ENCODE measurements around the gene WDFY2.
"Not testable (repeated sequence)": the region's sequence is repeated elsewhere in the genome, so short reads cannot be mapped to it uniquely, and the experiment has no call there.

The WDFY2 gene

DNA sequence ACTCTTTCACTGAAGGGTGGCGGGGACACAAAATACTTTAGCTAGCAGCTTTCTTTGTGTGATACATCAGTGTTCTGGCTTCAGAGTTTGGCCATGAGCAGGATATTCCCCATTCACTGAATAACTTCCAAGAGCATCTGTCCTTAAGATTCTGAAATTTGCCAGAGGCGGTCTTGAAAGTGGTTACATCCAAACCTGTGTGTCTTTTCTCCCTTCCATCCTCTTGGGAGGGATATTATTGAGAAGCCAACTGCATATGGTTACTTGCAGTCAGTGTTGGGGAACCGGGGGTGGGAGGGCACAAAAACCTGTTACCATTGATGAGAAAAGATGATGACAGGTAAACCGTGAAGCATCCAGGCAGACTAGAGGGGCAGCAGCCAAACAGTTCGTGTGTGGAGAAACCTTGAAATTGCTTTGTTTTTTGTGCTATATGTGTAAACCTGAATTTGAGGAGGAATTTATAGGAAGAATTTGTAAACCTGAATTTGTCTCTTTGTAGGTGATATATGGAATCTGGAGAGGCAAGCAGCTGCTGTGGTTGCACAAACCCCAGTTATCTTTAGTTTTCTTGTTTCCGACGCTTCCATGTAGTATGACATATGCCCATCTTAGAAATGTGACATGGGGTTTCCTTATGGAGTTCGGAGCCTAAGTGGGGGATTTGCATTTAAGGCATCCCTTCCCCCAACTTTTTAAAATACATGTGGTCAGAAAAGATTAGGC, 104.8 kb downstream of the WDFY2 start:
- no peak overlapping the region for H3K4me3 ChIP-seq (ENCODE audit: low read depth, low read length)
- DNase-seq (ENCODE audit: low read depth), result no peak
- TF ChIP-seq MYC (IDR thresholded peaks at IDR 0.05; ENCODE audit: low read depth, low read length) (no peak), POLR2A (IDR thresholded peaks at IDR 0.05; ENCODE audit: extremely low read depth, insufficient read length) (no peak)
- TF ChIP-seq, protein P1, sequence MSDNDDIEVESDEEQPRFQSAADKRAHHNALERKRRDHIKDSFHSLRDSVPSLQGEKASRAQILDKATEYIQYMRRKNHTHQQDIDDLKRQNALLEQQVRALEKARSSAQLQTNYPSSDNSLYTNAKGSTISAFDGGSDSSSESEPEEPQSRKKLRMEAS (IDR thresholded peaks at IDR 0.05; ENCODE audit: low read depth, low read length), result no peak
- TF ChIP-seq, protein P2, sequence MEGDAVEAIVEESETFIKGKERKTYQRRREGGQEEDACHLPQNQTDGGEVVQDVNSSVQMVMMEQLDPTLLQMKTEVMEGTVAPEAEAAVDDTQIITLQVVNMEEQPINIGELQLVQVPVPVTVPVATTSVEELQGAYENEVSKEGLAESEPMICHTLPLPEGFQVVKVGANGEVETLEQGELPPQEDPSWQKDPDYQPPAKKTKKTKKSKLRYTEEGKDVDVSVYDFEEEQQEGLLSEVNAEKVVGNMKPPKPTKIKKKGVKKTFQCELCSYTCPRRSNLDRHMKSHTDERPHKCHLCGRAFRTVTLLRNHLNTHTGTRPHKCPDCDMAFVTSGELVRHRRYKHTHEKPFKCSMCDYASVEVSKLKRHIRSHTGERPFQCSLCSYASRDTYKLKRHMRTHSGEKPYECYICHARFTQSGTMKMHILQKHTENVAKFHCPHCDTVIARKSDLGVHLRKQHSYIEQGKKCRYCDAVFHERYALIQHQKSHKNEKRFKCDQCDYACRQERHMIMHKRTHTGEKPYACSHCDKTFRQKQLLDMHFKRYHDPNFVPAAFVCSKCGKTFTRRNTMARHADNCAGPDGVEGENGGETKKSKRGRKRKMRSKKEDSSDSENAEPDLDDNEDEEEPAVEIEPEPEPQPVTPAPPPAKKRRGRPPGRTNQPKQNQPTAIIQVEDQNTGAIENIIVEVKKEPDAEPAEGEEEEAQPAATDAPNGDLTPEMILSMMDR (IDR thresholded peaks at IDR 0.05; ENCODE audit: low read depth, low read length), result no peak

DNA sequence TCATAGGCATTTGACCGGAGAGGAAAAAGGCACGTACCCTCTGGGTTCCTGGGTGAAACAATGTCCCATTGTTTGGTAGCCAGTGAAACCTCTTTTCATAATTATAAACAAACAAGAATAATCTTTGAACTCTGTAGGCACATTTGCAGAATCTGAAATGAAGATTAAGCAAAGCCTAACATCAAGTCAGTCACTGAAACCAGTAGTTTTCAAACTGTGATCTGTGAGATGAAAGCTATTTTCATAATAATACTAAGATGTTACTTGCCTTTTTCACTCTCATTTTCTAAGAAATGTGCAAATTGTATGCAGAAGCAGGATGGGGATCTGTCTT, 105.4 kb downstream of the WDFY2 start:
- no peak overlapping the region for H3K4me3 ChIP-seq (ENCODE audit: low read depth, low read length)
- TF ChIP-seq, protein P2 (IDR thresholded peaks at IDR 0.05; ENCODE audit: low read depth, low read length), result no peak
- TF ChIP-seq, protein P1 (IDR thresholded peaks at IDR 0.05; ENCODE audit: low read depth, low read length), result no peak
- TF ChIP-seq MYC (IDR thresholded peaks at IDR 0.05; ENCODE audit: low read depth, low read length) (no peak), POLR2A (IDR thresholded peaks at IDR 0.05; ENCODE audit: extremely low read depth, insufficient read length) (no peak)
- no peak for DNase-seq (ENCODE audit: low read depth)

DNA sequence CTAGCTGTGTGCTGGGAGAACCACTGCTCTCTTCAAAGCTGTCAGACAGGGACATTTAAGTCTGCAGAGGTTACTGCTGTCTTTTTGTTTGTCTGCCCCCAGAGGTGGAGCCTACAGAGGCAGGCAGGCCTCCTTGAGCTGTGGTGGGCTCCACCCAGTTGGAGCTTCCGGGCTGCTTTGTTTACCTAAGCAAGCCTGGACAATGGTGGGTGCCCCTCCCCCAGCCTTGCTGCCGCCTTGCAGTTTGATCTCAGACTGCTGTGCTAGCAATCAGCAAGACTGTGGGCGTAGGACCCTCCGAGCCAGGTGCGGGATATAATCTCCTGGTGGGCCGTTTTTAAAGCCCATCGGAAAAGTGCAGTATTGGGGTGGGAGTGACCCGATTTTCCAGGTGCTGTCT, 111.4 kb downstream of the WDFY2 start:
- DNase-seq (ENCODE audit: low read depth); H3K4me3 ChIP-seq (ENCODE audit: low read depth, low read length): not testable (repeated sequence)

DNA sequence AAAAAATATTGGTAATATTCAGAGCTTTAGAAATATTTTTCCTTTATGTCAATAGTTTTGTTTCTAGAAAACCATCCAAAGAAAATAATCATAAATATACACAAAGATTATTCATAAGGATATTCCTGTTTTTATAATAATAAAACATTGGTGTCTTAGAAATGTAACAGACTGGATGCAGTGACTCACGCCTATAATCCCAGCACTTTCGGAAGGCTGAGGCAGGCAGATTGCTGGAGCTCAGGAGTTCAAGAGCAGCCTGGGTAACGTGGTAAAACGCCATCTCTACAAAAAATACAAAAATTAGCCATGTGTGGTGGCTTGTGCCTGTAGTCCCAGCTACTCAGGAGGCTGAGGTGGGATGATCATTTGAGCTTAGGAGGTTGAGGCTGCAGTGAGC, 112.9 kb downstream of the WDFY2 start:
- no peak for DNase-seq (ENCODE audit: low read depth)
- H3K4me3 ChIP-seq (ENCODE audit: low read depth, low read length), result no peak overlapping the region
- TF ChIP-seq, protein P1 (IDR thresholded peaks at IDR 0.05; ENCODE audit: low read depth, low read length), result no peak
- TF ChIP-seq POLR2A (IDR thresholded peaks at IDR 0.05; ENCODE audit: extremely low read depth, insufficient read length) (no peak), MYC (IDR thresholded peaks at IDR 0.05; ENCODE audit: low read depth, low read length) (no peak)
- TF ChIP-seq, protein P2 (IDR thresholded peaks at IDR 0.05; ENCODE audit: low read depth, low read length), result no peak

DNA sequence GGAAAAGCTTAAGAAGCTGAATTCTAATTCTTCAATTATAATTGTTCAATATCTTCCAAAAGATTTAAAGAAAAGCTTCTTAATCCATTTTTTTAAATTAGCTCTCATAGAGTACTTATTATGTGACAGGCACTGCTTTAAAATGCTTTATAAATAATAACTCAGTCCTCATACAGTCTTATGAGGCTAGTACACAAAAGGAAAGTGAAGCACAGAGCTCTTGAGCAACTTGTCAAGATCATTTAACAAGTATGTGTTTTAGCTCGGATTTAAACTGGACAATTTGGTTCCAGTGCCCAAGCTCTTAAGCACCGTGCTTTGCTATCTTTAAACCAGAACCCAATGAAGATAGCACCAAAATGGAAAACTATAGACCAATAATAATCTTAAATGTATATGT, 113.6 kb downstream of the WDFY2 start:
- no peak overlapping the region for H3K4me3 ChIP-seq (ENCODE audit: low read depth, low read length)
- TF ChIP-seq, protein P1 (IDR thresholded peaks at IDR 0.05; ENCODE audit: low read depth, low read length), result no peak
- TF ChIP-seq POLR2A (IDR thresholded peaks at IDR 0.05; ENCODE audit: extremely low read depth, insufficient read length), result no peak
- TF ChIP-seq, protein P2 (IDR thresholded peaks at IDR 0.05; ENCODE audit: low read depth, low read length), result no peak
- DNase-seq (ENCODE audit: low read depth), result no peak

DNA sequence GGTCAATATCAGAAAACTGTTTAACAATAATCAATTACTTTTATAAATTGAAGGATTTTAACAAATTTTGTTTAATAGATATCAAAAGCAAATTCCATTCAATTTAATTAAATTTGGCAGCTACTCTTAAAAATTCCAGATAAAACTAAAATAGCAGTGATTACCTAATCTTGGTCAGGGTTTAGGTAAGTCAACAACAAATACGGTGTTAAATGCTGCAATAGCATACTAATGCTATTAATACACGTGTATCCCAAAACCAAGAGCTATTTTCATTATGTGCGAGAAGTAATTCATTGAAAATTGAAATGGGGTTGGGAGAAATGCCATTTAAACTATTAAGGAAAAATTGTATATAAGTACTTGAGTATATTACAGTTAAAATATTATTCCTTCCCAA, 114.1 kb downstream of the WDFY2 start:
- no peak overlapping the region for H3K4me3 ChIP-seq (ENCODE audit: low read depth, low read length)
- TF ChIP-seq, protein P1 (IDR thresholded peaks at IDR 0.05; ENCODE audit: low read depth, low read length), result no peak
- TF ChIP-seq MYC (IDR thresholded peaks at IDR 0.05; ENCODE audit: low read depth, low read length) (no peak), POLR2A (IDR thresholded peaks at IDR 0.05; ENCODE audit: extremely low read depth, insufficient read length) (no peak)
- TF ChIP-seq, protein P2 (IDR thresholded peaks at IDR 0.05; ENCODE audit: low read depth, low read length), result no peak
- DNase-seq (ENCODE audit: low read depth), result no peak

All from NB4 (cell line).